NB4 (cell line): Measurements from ENCODE around the gene C6.

Experiments
- CTCF ChIP-seq: IDR thresholded peaks from one replicate; pipeline ENCODE4 v1.5.1; 2012; ENCODE audit warnings: low read depth, low read length
- MYC ChIP-seq: IDR thresholded peaks from 2 replicates; pipeline ENCODE4 v1.6.1; 2011; ENCODE audit warnings: low read depth, low read length
- POLR2A ChIP-seq: IDR thresholded peaks from 2 replicates; pipeline ENCODE4 v1.6.1; 2011; ENCODE audit warnings: mild to moderate bottlenecking; ENCODE audit not compliant: insufficient read length; ENCODE audit errors: extremely low read depth

- TF ChIP-seq CTCF = no peak
- TF ChIP-seq POLR2A = no peak
- TF ChIP-seq MYC = no peak
These were observed 10.3 kb downstream of the C6 start for GRCh38 chr5:41203033-41203432.
